GM23338 (cell line): ENCODE measurements around the gene ZBTB40.

ENCODE experiments used
- CREB1 ChIP-seq: fragments of 250-450 bp; sonication (Bioruptor Pico); IDR thresholded peaks from 2 replicates; pipeline ENCODE4 v1.5.0; 2020; ENCODE audit warnings: low read depth, mild to moderate bottlenecking, moderate library complexity
- CTCF ChIP-seq, 2 experiments: fragments of 200-600 bp in 1 of 2; sonication (generic) in 1 of 2; conservative IDR thresholded peaks; 2 replicates each; pipeline versions ENCODE4 v1.5.1 to v1.6.1; 2016 to 2017; ENCODE audit warnings: antibody characterized with exemption in 2 of 2, low read depth in 2 of 2, mild to moderate bottlenecking in 2 of 2, moderate library complexity in 1 of 2
- ETS1 ChIP-seq: IDR thresholded peaks from 2 replicates; pipeline ENCODE4 v1.6.1; 2016; ENCODE audit warnings: antibody characterized with exemption
- EZH2 ChIP-seq: fragments of 200-600 bp; sonication (generic); IDR thresholded peaks from one replicate; pipeline ENCODE4 v1.8.0; 2017; ENCODE audit warnings: antibody characterized with exemption, mild to moderate bottlenecking, low read depth; ENCODE audit not compliant: unreplicated experiment
- EZH2phosphoT487 ChIP-seq: fragments of 200-600 bp; sonication (generic); IDR thresholded peaks from one replicate; pipeline ENCODE4 v1.8.1; 2018; ENCODE audit warnings: antibody characterized with exemption; ENCODE audit not compliant: unreplicated experiment
- JUNB ChIP-seq: IDR thresholded peaks from one replicate; pipeline ENCODE4 v1.6.1; 2016; ENCODE audit warnings: antibody characterized with exemption; ENCODE audit not compliant: unreplicated experiment
- NANOG ChIP-seq: IDR thresholded peaks from 2 replicates; pipeline ENCODE4 v1.6.1; 2016; ENCODE audit warnings: antibody characterized with exemption, borderline replicate concordance
- POLR2AphosphoS5 ChIP-seq: IDR thresholded peaks from 2 replicates; pipeline ENCODE4 v1.6.1; 2016; ENCODE audit warnings: antibody characterized with exemption, low read depth
- REST ChIP-seq: IDR thresholded peaks from one replicate; pipeline ENCODE4 v1.6.1; 2018; ENCODE audit warnings: antibody characterized with exemption; ENCODE audit not compliant: unreplicated experiment
- STAT1 ChIP-seq: IDR thresholded peaks from one replicate; pipeline ENCODE4 v1.6.1; 2016; ENCODE audit warnings: antibody characterized with exemption; ENCODE audit not compliant: unreplicated experiment
- ZNF114 ChIP-seq: fragments of 250-450 bp; sonication (Bioruptor Pico); IDR thresholded peaks from 2 replicates; pipeline ENCODE4 v1.5.0; 2020; ENCODE audit warnings: mild to moderate bottlenecking, moderate library complexity
- ZNF331 ChIP-seq: fragments of 250-450 bp; sonication (Bioruptor Pico); IDR thresholded peaks from 2 replicates; pipeline ENCODE4 v1.5.0; 2020; ENCODE audit warnings: low read depth, mild to moderate bottlenecking, moderate library complexity
- ZNF462 ChIP-seq: fragments of 250-450 bp; sonication (Bioruptor Pico); IDR thresholded peaks from 2 replicates; pipeline ENCODE4 v1.5.0; 2020; ENCODE audit warnings: mild to moderate bottlenecking, moderate library complexity

GRCh38 chr1:22489823-22490222 is 38.2 kb downstream of the ZBTB40 start:
- TF ChIP-seq CTCF (conservative IDR thresholded peaks at IDR 0.05; ENCODE audit: low read depth in 2 of 2) (no peak), NANOG (no peak), POLR2AphosphoS5 (no peak), EZH2 (no peak), CREB1 (no peak), REST (no peak), EZH2phosphoT487 (no peak), ZNF114 (CRISPR knock-in tag) (no peak), STAT1 (no peak), JUNB (no peak), ZNF331 (CRISPR knock-in tag) (no peak), ZNF462 (CRISPR knock-in tag) (no peak), ETS1 (no peak)
